WERI-Rb-1 (cell line): ENCODE results near the gene YTHDF1.

Experiments
- DNase-seq: peaks from one replicate; pipeline ENCODE4 v3.0.0-alpha.2; 2020
- H3K27ac ChIP-seq: fragments of 250-450 bp; sonication (Bioruptor Pico); 2 replicates; pipeline ENCODE4 v1.5.1; 2020; ENCODE audit warnings: mild to moderate bottlenecking, moderate library complexity
- H3K27me3 ChIP-seq: fragments of 250-450 bp; sonication (Bioruptor Pico); 2 replicates; pipeline ENCODE4 v1.5.1; 2021; ENCODE audit warnings: mild to moderate bottlenecking, low read depth, moderate library complexity; ENCODE audit not compliant: insufficient read depth, severe bottlenecking
- H3K36me3 ChIP-seq: fragments of 250-450 bp; sonication (Bioruptor Pico); 2 replicates; pipeline ENCODE4 v1.5.1; 2020; ENCODE audit warnings: mild to moderate bottlenecking, moderate library complexity
- H3K4me3 ChIP-seq: 2 replicates; pipeline ENCODE4 v1.5.1; 2011; ENCODE audit warnings: low read depth, mild to moderate bottlenecking, control low read depth, low read length
- H3K9me3 ChIP-seq: fragments of 250-450 bp; sonication (Bioruptor Pico); 2 replicates; pipeline ENCODE4 v1.5.1; 2021; ENCODE audit warnings: mild to moderate bottlenecking, moderate library complexity; ENCODE audit not compliant: severe bottlenecking
- TF ChIP-seq, protein P1 (sequence below): IDR thresholded peaks from 2 replicates; pipeline ENCODE4 v1.5.1; 2011; ENCODE audit warnings: low read depth, mild to moderate bottlenecking, control low read depth, inconsistent platforms, low read length

The YTHDF1 gene

DNA sequence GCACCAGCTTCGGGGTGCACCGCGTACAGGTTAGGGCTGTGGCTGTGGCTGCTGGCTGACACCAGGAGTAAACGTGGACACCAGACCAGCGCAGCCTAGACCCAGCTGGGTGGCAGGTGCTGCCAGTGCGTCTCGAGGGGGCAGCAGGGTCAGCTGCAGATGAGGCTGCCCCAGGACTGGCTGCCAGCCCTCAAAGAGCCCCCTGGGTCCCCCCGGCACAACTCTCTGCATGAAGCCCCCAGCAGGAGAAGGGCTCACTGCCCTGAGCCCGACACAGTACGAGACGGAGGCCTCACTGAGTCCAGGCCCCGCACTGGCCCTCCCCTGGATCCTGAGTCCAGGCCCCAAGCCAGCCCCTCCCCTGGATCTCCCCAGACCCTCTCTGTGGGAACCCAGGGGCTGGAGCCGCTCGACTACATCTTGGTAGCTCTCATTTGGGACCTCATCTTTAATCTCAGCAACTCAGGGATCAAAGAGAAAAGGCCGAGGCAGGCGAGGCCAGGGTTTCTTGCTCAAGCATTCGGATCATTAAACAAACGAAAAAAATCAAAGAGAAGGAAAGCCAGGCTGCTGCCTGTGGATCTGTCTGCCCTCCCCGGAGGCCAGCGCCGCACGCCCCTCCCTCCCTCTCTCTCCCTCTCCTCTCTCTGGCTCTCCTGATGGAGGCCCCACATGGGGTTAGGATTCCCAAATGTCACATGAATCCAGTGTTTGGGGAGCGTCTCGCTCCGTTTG, 45.3 kb upstream of the YTHDF1 start:
- H3K4me3 ChIP-seq: no peak overlapping the region
- H3K36me3 ChIP-seq: no peaks in the 10 kb centered on the region
- no peaks in the 10 kb centered on the region for H3K27me3 ChIP-seq
- H3K27ac ChIP-seq: no peak overlapping the region
- DNase-seq: no peak
- H3K9me3 ChIP-seq: no peaks in the 10 kb centered on the region
- TF ChIP-seq, protein P1, sequence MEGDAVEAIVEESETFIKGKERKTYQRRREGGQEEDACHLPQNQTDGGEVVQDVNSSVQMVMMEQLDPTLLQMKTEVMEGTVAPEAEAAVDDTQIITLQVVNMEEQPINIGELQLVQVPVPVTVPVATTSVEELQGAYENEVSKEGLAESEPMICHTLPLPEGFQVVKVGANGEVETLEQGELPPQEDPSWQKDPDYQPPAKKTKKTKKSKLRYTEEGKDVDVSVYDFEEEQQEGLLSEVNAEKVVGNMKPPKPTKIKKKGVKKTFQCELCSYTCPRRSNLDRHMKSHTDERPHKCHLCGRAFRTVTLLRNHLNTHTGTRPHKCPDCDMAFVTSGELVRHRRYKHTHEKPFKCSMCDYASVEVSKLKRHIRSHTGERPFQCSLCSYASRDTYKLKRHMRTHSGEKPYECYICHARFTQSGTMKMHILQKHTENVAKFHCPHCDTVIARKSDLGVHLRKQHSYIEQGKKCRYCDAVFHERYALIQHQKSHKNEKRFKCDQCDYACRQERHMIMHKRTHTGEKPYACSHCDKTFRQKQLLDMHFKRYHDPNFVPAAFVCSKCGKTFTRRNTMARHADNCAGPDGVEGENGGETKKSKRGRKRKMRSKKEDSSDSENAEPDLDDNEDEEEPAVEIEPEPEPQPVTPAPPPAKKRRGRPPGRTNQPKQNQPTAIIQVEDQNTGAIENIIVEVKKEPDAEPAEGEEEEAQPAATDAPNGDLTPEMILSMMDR: no peak

DNA sequence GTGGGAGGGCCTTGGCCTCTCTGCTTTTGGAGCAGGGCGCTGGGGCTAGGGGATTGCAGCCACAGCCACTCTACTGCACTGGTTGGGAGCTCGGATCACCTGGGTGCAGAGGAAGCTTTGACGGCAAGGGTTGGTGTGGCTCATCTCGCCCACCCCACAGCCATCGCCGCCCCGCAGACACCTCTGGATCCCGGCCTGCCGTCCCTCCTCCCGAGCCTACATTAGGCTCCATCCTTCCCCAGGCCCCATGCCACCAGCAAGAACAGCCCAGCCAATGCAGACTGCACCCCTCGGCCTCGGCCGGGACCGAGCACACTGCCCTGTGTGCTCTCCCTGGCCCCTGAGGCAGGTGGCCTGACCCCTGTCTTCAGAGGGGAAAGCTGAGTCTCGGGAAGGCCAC, 44.6 kb upstream of the YTHDF1 start:
- no peak for DNase-seq
- no peak overlapping the region for H3K4me3 ChIP-seq
- no peaks in the 10 kb centered on the region for H3K36me3 ChIP-seq
- no peak overlapping the region for H3K27ac ChIP-seq
- no peaks in the 10 kb centered on the region for H3K27me3 ChIP-seq
- no peaks in the 10 kb centered on the region for H3K9me3 ChIP-seq
- TF ChIP-seq, protein P1: no peak

GRCh38 chr20:63259734-63260460, 44.0 kb upstream of the YTHDF1 start:
- H3K27me3 ChIP-seq: no peaks in the 10 kb centered on the region
- TF ChIP-seq, protein P1: no peak

DNA sequence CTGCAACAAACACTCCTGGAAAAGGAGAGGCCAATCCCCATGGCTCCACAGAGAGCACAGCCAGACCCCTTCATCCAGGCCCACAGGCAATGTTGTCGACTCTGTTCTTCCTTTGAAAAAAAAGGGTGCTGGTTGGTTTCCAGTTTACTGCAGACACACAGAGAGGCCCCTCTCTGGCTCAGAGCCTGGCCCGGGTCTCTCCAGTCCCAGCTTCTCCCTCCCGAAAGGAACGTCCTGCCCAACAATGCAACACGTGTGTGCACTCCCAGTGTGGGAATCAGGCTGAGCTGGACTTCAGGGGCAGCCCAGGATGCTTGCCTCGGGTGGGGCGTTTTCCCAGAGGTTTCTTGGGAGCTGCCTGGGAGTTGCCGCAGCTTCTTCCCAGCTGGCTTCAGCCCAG, 42.9 kb upstream of the YTHDF1 start:
- no peaks in the 10 kb centered on the region for H3K27me3 ChIP-seq
- H3K36me3 ChIP-seq: no peaks in the 10 kb centered on the region
- no peaks in the 10 kb centered on the region for H3K9me3 ChIP-seq
- H3K27ac ChIP-seq: no peak overlapping the region
- TF ChIP-seq, protein P1: no peak
- no peak overlapping the region for H3K4me3 ChIP-seq
- DNase-seq: no peak

More at GRCh38 chr20:63259734-63260460, 44.0 kb upstream of the YTHDF1 start:
- H3K36me3 ChIP-seq: no peaks in the 10 kb centered on the region
- no peak overlapping the region for H3K27ac ChIP-seq
- no peak overlapping the region for H3K4me3 ChIP-seq
- H3K9me3 ChIP-seq: no peaks in the 10 kb centered on the region
- no peak for DNase-seq

DNA sequence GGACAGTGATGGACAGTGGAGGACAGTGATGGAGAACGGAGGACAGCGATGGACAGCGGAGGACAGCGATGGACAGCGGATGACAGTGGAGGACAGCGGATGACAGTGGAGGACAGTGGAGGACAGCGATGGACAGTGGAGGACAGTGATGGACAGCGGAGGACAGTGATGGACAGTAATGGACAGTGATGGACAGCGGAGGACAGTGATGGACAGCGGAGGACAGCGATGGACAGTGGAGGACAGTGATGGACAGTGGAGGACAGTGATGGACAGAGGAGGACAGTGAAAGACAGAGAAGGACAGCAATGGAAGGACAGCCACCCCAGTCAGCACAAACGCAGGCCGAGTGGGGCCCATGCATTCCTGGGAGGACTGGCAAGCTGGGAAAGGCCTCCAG, 41.7 kb upstream of the YTHDF1 start:
- H3K9me3 ChIP-seq: no peaks in the 10 kb centered on the region
- H3K27ac ChIP-seq: no peak overlapping the region
- TF ChIP-seq, protein P1: no peak
- peaks cover 9% of the 10 kb centered on the region for H3K27me3 ChIP-seq
- no peaks in the 10 kb centered on the region for H3K36me3 ChIP-seq
- DNase-seq: no peak
- no peak overlapping the region for H3K4me3 ChIP-seq
